SHP77 treated with DMSO at 0.1 percent for 48 hours (cell line): ENCODE measurements around the gene NXT1.

ENCODE experiments used
- DNase-seq: peaks from one replicate; lab custom pipeline; 2025; lab: John Stamatoyannopoulos, UW

Gene NXT1

GRCh38 chr20:23391707-23392310 is 41.2 kb downstream of the NXT1 start:
- DNase-seq: no peak

GRCh38 chr20:23393996-23394775 is 43.6 kb downstream of the NXT1 start:
- DNase-seq: no peak

GRCh38 chr20:23396950-23397627 is 46.5 kb downstream of the NXT1 start:
- no peak for DNase-seq

GRCh38 chr20:23397961-23398360 is 47.4 kb downstream of the NXT1 start:
- DNase-seq: no peak

- no peak for DNase-seq
Measured at GRCh38 chr20:23399568-23400241, 49.1 kb downstream of the NXT1 start.

- no peak for DNase-seq
Measured at GRCh38 chr20:23401051-23401450, 50.5 kb downstream of the NXT1 start.

- no peak for DNase-seq
Measured at GRCh38 chr20:23403751-23404150, 53.2 kb downstream of the NXT1 start.

- no peak for DNase-seq
Measured at GRCh38 chr20:23404196-23404595, 53.6 kb downstream of the NXT1 start.
